Endothelial cell of umbilical vein (primary cell): ENCODE results near the gene SESN1. TPM values are rescaled to one million over a fixed set of nuclear protein-coding genes. Genes with fewer than 3 reads are reported as not detected.

Source experiments
- BruUV-seq: library from RNA; stranded (reverse); fragments of 400-500 nt; replicated peaks from 2 replicates; lab custom pipeline; 2021; lab: Mats Ljungman, UMichigan
- CTCF ChIA-PET: fragments of 300-600, 350-600 bp; sonication (Branson Sonifier 250); formaldehyde crosslinking; loops from one replicate; lab custom pipeline; 2021; ENCODE audit warnings: antibody characterized with exemption, inconsistent platforms; lab: Charles Lee
- POLR2A ChIA-PET: fragments of 300-600, 350-600 bp; sonication (Branson Sonifier 250); formaldehyde crosslinking; loops from one replicate; lab custom pipeline; 2021; ENCODE audit warnings: antibody characterized with exemption, inconsistent platforms; lab: Charles Lee
- DNase-seq: peaks from one replicate; pipeline ENCODE4 v3.0.0-alpha.2; 2011; ENCODE audit warnings: low read depth, low spot score
- FAIRE-seq: peaks from 2 replicates; lab custom pipeline; 2011; peaks lifted over from hg19 to GRCh38; lab: Jason Lieb, UNC
- H2AFZ ChIP-seq: 2 replicates; pipeline ENCODE4 v1.6.0; 2012; ENCODE audit warnings: low read depth, low read length, control low read depth, inconsistent platforms
- H3K27ac ChIP-seq: 2 replicates; pipeline ENCODE4 v1.5.1; 2011; ENCODE audit warnings: low read depth, mild to moderate bottlenecking, control low read depth, low read length, moderate library complexity; ENCODE audit not compliant: insufficient read depth
- H3K27me3 ChIP-seq, 2 experiments: 2 replicates each; pipeline versions ENCODE4 v1.6.0 to v1.6.1; 2011; ENCODE audit warnings: low read length in 2 of 2, mixed read lengths in 1 of 2; ENCODE audit not compliant: control insufficient read depth in 2 of 2, insufficient read depth in 2 of 2
- H3K36me3 ChIP-seq, 2 experiments: 2 replicates in 1 of 2; 3 replicates in 1 of 2; pipeline ENCODE4 v1.5.1; 2011; ENCODE audit warnings: low read length in 2 of 2, mild to moderate bottlenecking in 1 of 2, moderate library complexity in 1 of 2; ENCODE audit not compliant: control insufficient read depth in 2 of 2, insufficient read depth in 2 of 2; ENCODE audit errors: extremely low read depth in 1 of 2
- H3K4me1 ChIP-seq: 3 replicates; pipeline ENCODE4 v1.5.1; 2011; ENCODE audit warnings: mild to moderate bottlenecking, low read length; ENCODE audit not compliant: control insufficient read depth, insufficient read depth; ENCODE audit errors: extremely low read depth
- H3K4me2 ChIP-seq: 2 replicates; pipeline ENCODE4 v1.6.1; 2011; ENCODE audit warnings: low read length, control low read depth, mixed read lengths; ENCODE audit not compliant: insufficient read depth
- H3K4me3 ChIP-seq, 3 experiments: fragments of 200-600 bp in 1 of 3; sonication (generic), shearing (Covaris generic) in 1 of 3; replicated peaks in 1 of 3; 2 replicates each; pipeline ENCODE4 v1.5.1; 2011 to 2016; ENCODE audit warnings: control low read depth in 3 of 3, low read length in 3 of 3, mild to moderate bottlenecking in 2 of 3, inconsistent platforms in 1 of 3, low read depth in 1 of 3, moderate library complexity in 1 of 3; ENCODE audit not compliant: insufficient read depth in 1 of 3
- H3K79me2 ChIP-seq: 2 replicates; pipeline ENCODE4 v1.6.0; 2012; ENCODE audit warnings: low read length, inconsistent platforms; ENCODE audit not compliant: control insufficient read depth, insufficient read depth
- H3K9ac ChIP-seq: replicated peaks from 2 replicates; pipeline ENCODE3; 2011; ENCODE audit warnings: low read length, control low read depth; ENCODE audit not compliant: insufficient read depth; ENCODE audit errors: extremely low read depth
- H3K9me1 ChIP-seq: replicated peaks from 3 replicates; pipeline ENCODE4 v1.6.0; 2011; ENCODE audit warnings: mild to moderate bottlenecking, low read length; ENCODE audit not compliant: control insufficient read depth, insufficient read depth; ENCODE audit errors: extremely low read depth
- H3K9me3 ChIP-seq: replicated peaks from 2 replicates; pipeline ENCODE4 v1.5.1; 2012; ENCODE audit warnings: low read length, inconsistent platforms; ENCODE audit not compliant: control insufficient read depth, insufficient read depth
- H4K20me1 ChIP-seq: replicated peaks from 2 replicates; pipeline ENCODE3; 2011; ENCODE audit warnings: mild to moderate bottlenecking, low read length; ENCODE audit not compliant: control insufficient read depth, insufficient read depth; ENCODE audit errors: extremely low read depth
- EZH2 ChIP-seq: IDR thresholded peaks from 2 replicates; pipeline ENCODE4 v1.6.1; 2012; ENCODE audit warnings: borderline replicate concordance, low read depth, mild to moderate bottlenecking, moderate library complexity, low read length, inconsistent platforms; ENCODE audit not compliant: severe bottlenecking
- FOS ChIP-seq: IDR thresholded peaks from 2 replicates; pipeline ENCODE4 v1.6.1; 2011; ENCODE audit warnings: mild to moderate bottlenecking, low read length, moderate library complexity, borderline replicate concordance; ENCODE audit not compliant: insufficient read depth
- GATA2 ChIP-seq: IDR thresholded peaks from 2 replicates; pipeline ENCODE4 v1.7.0; 2011; ENCODE audit warnings: low read depth, mild to moderate bottlenecking, moderate library complexity, mixed read lengths, low read length; ENCODE audit not compliant: insufficient read length, insufficient read depth
- JUN ChIP-seq: IDR thresholded peaks from 2 replicates; pipeline ENCODE4 v1.6.1; 2011; ENCODE audit warnings: borderline replicate concordance, low read depth; ENCODE audit not compliant: insufficient read length, insufficient read depth
- MAX ChIP-seq: IDR thresholded peaks from 2 replicates; pipeline ENCODE4 v1.6.1; 2011; ENCODE audit not compliant: insufficient read depth, insufficient read length
- MYC ChIP-seq: IDR thresholded peaks from one replicate; pipeline ENCODE4 v1.6.1; 2011; ENCODE audit warnings: mild to moderate bottlenecking, low read depth, low read length
- POLR2A ChIP-seq: IDR thresholded peaks from 2 replicates; pipeline ENCODE4 v1.6.1; 2012; ENCODE audit warnings: low read depth, mild to moderate bottlenecking, control low read depth, low read length
- POLR2AphosphoS5 ChIP-seq: IDR thresholded peaks from 2 replicates; pipeline ENCODE4 v1.6.1; 2012; ENCODE audit warnings: low read depth, mild to moderate bottlenecking, control low read depth, low read length, moderate library complexity; ENCODE audit not compliant: insufficient read depth
- dilution Hi-C: fragments of 300-500 bp; cut with MboI; formaldehyde crosslinking; loops from one replicate; pipeline ENCODE4 v1.15.0; 2019; ENCODE audit warnings: low sequenced_read_pairs; ENCODE audit not compliant: extremely low pct_ligation_motif_present
- intact Hi-C: fragments of 100-400 bp; cut with micrococcal nuclease; formaldehyde crosslinking; loops from one replicate; pipeline ENCODE4 v1.10.0; 2022
- polyA plus RNA-seq, 4 experiments: library from polyadenylated mRNA; depleted of rRNA in 3 of 4; stranded (reverse) in 3 of 4; unstranded in 1 of 4; fragments of >200 nt; gene quantifications; 2 replicates each; pipeline versions ENCODE4 v1.2.1 to v1.2.3, GENCODE V29; 2011 to 2012; ENCODE audit warnings: missing spikeins in 1 of 4
- total RNA-seq: library from RNA; stranded (reverse); gene quantifications from 2 replicates; pipeline ENCODE4 v1.2.3, GENCODE V29; 2021
- TF ChIP-seq, protein P1 (sequence below), 2 donors: IDR thresholded peaks; 1 replicate in 1 of 2; 2 replicates in 1 of 2; pipeline ENCODE4 v1.5.1; 2011; ENCODE audit warnings: low read length in 2 of 2, mild to moderate bottlenecking in 2 of 2, moderate library complexity in 2 of 2, control low read depth in 1 of 2, inconsistent platforms in 1 of 2, low read depth in 1 of 2; ENCODE audit not compliant: insufficient read depth in 1 of 2; ENCODE audit errors: extremely low read depth in 1 of 2

The SESN1 gene
- total and polyA plus RNA-seq, 2 donors (not counting 3 experiments of a cell fraction or from before 2014, with no cell fraction given): 7.1 to 15.6 TPM

- H3K27ac ChIP-seq: no peak overlapping the region
- dilution Hi-C loops: no loop called here
- no peak for DNase-seq
- peaks cover 25% of the 10 kb centered on the region for H3K79me2 ChIP-seq
- no peak overlapping the region for H3K4me2 ChIP-seq
- H3K9me1 ChIP-seq: no peaks in the 10 kb centered on the region
- H3K9ac ChIP-seq: no peak overlapping the region
- H4K20me1 ChIP-seq: no peaks in the 10 kb centered on the region
- no peaks in the 10 kb centered on the region for H3K27me3 ChIP-seq
- CTCF ChIA-PET: no interaction called here
- TF ChIP-seq EZH2: no peak
- TF ChIP-seq MYC: no peak
- TF ChIP-seq FOS: no peak
- no peak for TF ChIP-seq GATA2
- no peak for TF ChIP-seq JUN
- TF ChIP-seq, protein P1, sequence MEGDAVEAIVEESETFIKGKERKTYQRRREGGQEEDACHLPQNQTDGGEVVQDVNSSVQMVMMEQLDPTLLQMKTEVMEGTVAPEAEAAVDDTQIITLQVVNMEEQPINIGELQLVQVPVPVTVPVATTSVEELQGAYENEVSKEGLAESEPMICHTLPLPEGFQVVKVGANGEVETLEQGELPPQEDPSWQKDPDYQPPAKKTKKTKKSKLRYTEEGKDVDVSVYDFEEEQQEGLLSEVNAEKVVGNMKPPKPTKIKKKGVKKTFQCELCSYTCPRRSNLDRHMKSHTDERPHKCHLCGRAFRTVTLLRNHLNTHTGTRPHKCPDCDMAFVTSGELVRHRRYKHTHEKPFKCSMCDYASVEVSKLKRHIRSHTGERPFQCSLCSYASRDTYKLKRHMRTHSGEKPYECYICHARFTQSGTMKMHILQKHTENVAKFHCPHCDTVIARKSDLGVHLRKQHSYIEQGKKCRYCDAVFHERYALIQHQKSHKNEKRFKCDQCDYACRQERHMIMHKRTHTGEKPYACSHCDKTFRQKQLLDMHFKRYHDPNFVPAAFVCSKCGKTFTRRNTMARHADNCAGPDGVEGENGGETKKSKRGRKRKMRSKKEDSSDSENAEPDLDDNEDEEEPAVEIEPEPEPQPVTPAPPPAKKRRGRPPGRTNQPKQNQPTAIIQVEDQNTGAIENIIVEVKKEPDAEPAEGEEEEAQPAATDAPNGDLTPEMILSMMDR (IDR thresholded peaks at IDR 0.05; ENCODE audit: extremely low read depth in 1 of 2, insufficient read depth in 1 of 2, low read depth in 1 of 2, low read length in 2 of 2): no peak
- no peak overlapping the region for H2AFZ ChIP-seq
- H3K36me3 ChIP-seq: no peaks in the 10 kb centered on the region
- no peak for FAIRE-seq
- H3K4me3 ChIP-seq: no peak overlapping the region
- H3K9me3 ChIP-seq: no peaks in the 10 kb centered on the region
- intact Hi-C loops: no loop called here
- POLR2A ChIA-PET: no interaction called here
- no peaks in the 10 kb centered on the region for H3K4me1 ChIP-seq
- no TSS peak for BruUV-seq
Observed at GRCh38 chr6:109105681-109106080, 11.0 kb upstream of the SESN1 start.

- Histone ChIP-seq H3K27ac (no peak overlapping the region), H3K27me3 (no peaks in the 10 kb centered on the region), H4K20me1 (no peaks in the 10 kb centered on the region), H3K79me2 (peaks cover 27% of the 10 kb centered on the region), H3K9me1 (no peaks in the 10 kb centered on the region), H3K9me3 (no peaks in the 10 kb centered on the region), H2AFZ (no peak overlapping the region), H3K4me3 (no peak overlapping the region), H3K4me2 (no peak overlapping the region), H3K9ac (no peak overlapping the region), H3K36me3 (no peaks in the 10 kb centered on the region), H3K4me1 (no peaks in the 10 kb centered on the region)
- no TSS peak for BruUV-seq
- POLR2A ChIA-PET: no interaction called here
- DNase-seq (no peak), FAIRE-seq (no peak)
- intact Hi-C loops (no loop called here), dilution Hi-C loops (no loop called here)
- TF ChIP-seq GATA2: no peak
- TF ChIP-seq, protein P1 (IDR thresholded peaks at IDR 0.05; ENCODE audit: extremely low read depth in 1 of 2, insufficient read depth in 1 of 2, low read depth in 1 of 2, low read length in 2 of 2): no peak
- no peak for TF ChIP-seq MAX
- no peak for TF ChIP-seq JUN
- TF ChIP-seq EZH2: no peak
- no peak for TF ChIP-seq MYC
- TF ChIP-seq POLR2AphosphoS5: no peak
- TF ChIP-seq FOS: no peak
- TF ChIP-seq POLR2A: no peak
- CTCF ChIA-PET: no interaction called here
Observed at GRCh38 chr6:109104512-109104911, 9.9 kb upstream of the SESN1 start.
